Upper lobe of left lung (tissue), 4 donors: Measurements from ENCODE around the gene CBLIF.

Experiments used
- CTCF ChIP-seq, 6 experiments: fragments of 450-650 bp in 4 of 6; fragments of 200-600 bp in 2 of 6; sonication (generic) in 2 of 6; IDR thresholded peaks; one replicate each; pipeline ENCODE4 v1.5.1; 2016 to 2019; ENCODE audit warnings: antibody characterized with exemption in 6 of 6
- POLR2A ChIP-seq, 4 donors: fragments of 450-650 bp; IDR thresholded peaks; one replicate each; pipeline ENCODE4 v1.5.1; 2016 to 2017; ENCODE audit warnings: antibody characterized with exemption in 4 of 4, mild to moderate bottlenecking in 2 of 4
- POLR2AphosphoS5 ChIP-seq, 2 donors: sonication (generic); formaldehyde crosslinking; IDR thresholded peaks; one replicate each; pipeline ENCODE4 v1.5.1; 2017; ENCODE audit warnings: antibody characterized with exemption in 2 of 2

DNA sequence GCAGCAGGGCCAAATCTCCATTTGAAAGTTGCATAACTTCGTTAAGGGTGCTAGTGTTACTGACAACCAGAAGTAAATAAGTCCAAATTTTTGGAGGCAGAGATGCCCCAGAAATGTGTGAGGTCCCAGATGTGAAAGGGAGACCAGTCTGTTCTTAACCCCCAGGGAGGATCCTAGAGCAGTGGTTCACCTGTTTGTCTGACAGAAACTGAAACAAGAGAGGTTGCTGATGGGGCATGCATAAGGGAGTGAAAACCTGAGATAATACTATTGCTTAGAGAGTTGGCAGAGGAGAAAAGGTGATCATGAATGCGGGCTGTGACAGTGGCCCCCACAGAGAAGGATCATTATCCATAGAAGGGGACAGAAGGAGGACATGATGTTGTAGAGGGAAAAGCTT, 3.8 kb downstream of the CBLIF start:
- no peak for TF ChIP-seq CTCF (IDR thresholded peaks at IDR 0.05)
- no peak for TF ChIP-seq POLR2AphosphoS5 (IDR thresholded peaks at IDR 0.05)
- TF ChIP-seq POLR2A (IDR thresholded peaks at IDR 0.05) = no peak
